ENCODE results near the gene POC1B. TPM values are rescaled to one million over a fixed set of nuclear protein-coding genes. Genes with fewer than 3 reads are reported as not detected.

POC1B gene
- total and polyA plus RNA-seq, 5 donors from 2014 or later = 22.1 to 38.0 (median 33.0) TPM

GRCh38 chr12:89373763-89374572, 151.9 kb downstream of the POC1B start:
- Mint-ChIP-seq H3K36me3 (no peaks in the 10 kb centered on the region), H3K27me3 (no peaks in the 10 kb centered on the region), H3K27ac (no peak overlapping the region), H3K4me1 (peaks cover 0 to 16% (median 4%) of the 10 kb centered on the region in 4 donors), H3K9me3 (no peaks in the 10 kb centered on the region), H3K4me3 (no peak overlapping the region)
- no peaks in the 10 kb centered on the region for H3K4me1 ChIP-seq (ENCODE audit: control insufficient read depth, insufficient read depth, low read length, poor library complexity, severe bottlenecking)
- ATAC-seq (ENCODE audit: low read depth in 2 of 2) = no peak
- H3K27ac ChIP-seq (ENCODE audit: insufficient read depth, low read length, poor library complexity, severe bottlenecking) = no peak overlapping the region
- no peak overlapping the region for H3K4me3 ChIP-seq (ENCODE audit: low read depth, low read length)
- no peaks in the 10 kb centered on the region for H3K27me3 ChIP-seq (ENCODE audit: control insufficient read depth, insufficient read depth, low read length)
- DNase-seq = no peak
- H3K9me3 ChIP-seq (ENCODE audit: control insufficient read depth in 2 of 2, low read length in 2 of 2) = no peaks in the 10 kb centered on the region
- no peaks in the 10 kb centered on the region for H3K36me3 ChIP-seq (ENCODE audit: control insufficient read depth, insufficient read depth, low read length)

DNA sequence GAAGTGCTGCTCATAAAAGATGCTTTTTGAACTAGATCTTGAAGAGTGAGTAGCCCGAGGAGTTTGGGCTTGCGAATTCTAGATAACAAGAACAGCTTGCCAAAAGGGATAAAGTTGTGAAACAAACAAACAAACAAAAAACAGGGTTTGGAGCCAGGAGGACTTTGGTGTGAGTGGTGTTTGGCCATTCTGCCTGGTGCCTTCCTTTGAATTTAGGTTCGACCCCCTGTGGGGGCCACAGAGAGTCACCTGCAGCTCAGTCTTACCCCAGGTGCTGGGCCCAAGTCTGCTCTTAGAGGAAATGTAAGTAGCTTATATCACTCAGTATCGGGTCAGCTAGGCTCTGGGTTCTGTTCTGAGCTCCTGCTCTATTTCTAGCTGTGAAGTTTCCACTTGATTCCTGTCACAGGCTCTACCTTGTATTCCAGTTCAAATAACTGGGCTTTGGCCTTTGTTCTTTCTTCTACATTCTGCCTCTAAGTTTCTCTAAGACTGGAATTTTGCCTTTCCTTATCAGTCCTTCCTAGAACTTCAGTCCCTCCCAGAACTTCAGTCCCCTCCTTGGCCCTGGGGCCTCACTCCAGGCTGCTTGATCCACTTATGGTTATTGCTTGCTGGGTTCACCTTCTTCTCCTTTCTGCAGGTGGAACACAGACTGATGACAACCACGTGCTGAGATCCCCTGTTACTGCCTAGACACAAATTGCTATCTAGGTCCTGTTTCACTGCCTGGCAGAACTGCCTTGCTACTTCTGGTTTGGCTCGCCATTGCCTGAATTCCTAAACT, 153.1 kb downstream of the POC1B start:
- Histone ChIP-seq H3K27ac (ENCODE audit: insufficient read depth, low read length, poor library complexity, severe bottlenecking) (no peak overlapping the region), H3K36me3 (ENCODE audit: control insufficient read depth, insufficient read depth, low read length) (no peaks in the 10 kb centered on the region), H3K9me3 (ENCODE audit: control insufficient read depth in 2 of 2, low read length in 2 of 2) (no peaks in the 10 kb centered on the region), H3K4me1 (ENCODE audit: control insufficient read depth, insufficient read depth, low read length, poor library complexity, severe bottlenecking) (no peaks in the 10 kb centered on the region), H3K4me3 (ENCODE audit: low read depth, low read length) (no peak overlapping the region), H3K27me3 (ENCODE audit: control insufficient read depth, insufficient read depth, low read length) (no peaks in the 10 kb centered on the region)
- Mint-ChIP-seq H3K4me3 (no peak overlapping the region), H3K27ac (peak overlapping the region in 1 of 3 donors; percentile 57), H3K36me3 (no peaks in the 10 kb centered on the region), H3K9me3 (no peaks in the 10 kb centered on the region), H3K27me3 (no peaks in the 10 kb centered on the region), H3K4me1 (peaks cover 0 to 16% (median 3%) of the 10 kb centered on the region in 4 donors)
- no peak for ATAC-seq (ENCODE audit: low read depth in 2 of 2)
- DNase-seq = no peak

GRCh38 chr12:89370850-89371249, 155.0 kb downstream of the POC1B start:
- no peaks in the 10 kb centered on the region for H3K36me3 Mint-ChIP-seq
- Histone ChIP-seq H3K4me3 (ENCODE audit: low read depth, low read length) (no peak overlapping the region), H3K27ac (ENCODE audit: insufficient read depth, low read length, poor library complexity, severe bottlenecking) (no peak overlapping the region), H3K36me3 (ENCODE audit: control insufficient read depth, insufficient read depth, low read length) (no peaks in the 10 kb centered on the region), H3K4me1 (ENCODE audit: control insufficient read depth, insufficient read depth, low read length, poor library complexity, severe bottlenecking) (no peaks in the 10 kb centered on the region), H3K9me3 (ENCODE audit: control insufficient read depth in 2 of 2, low read length in 2 of 2) (no peaks in the 10 kb centered on the region), H3K27me3 (ENCODE audit: control insufficient read depth, insufficient read depth, low read length) (no peaks in the 10 kb centered on the region)
- no peak for DNase-seq
- H3K27ac Mint-ChIP-seq = no peak overlapping the region
- peaks cover 0 to 11% (median 0%) of the 10 kb centered on the region in 4 donors for H3K4me1 Mint-ChIP-seq
- H3K4me3 Mint-ChIP-seq = no peak overlapping the region
- ATAC-seq (ENCODE audit: low read depth in 2 of 2) = no peak
- no peaks in the 10 kb centered on the region for H3K9me3 Mint-ChIP-seq
- no peaks in the 10 kb centered on the region for H3K27me3 Mint-ChIP-seq

DNA sequence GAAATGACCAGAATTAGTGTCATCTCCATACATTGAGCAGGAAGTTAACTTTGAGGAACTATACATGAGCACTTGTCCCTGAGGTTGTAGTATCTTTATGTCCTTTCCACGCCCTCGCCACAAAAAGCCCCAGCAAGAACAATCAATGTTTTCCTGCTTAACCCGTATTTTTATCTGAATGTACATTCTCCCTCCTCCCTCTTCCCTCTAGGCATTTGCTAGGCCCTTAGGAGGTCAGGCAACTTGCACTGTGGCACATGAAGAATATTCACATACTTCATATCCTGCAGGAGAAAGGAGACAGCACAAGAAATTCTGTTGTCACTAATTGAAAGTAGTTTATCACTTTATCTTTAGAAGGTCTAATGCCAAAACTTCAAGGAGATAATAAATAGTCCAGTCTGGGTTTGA, 155.4 kb downstream of the POC1B start:
- Histone ChIP-seq H3K27me3 (ENCODE audit: control insufficient read depth, insufficient read depth, low read length) (no peaks in the 10 kb centered on the region), H3K36me3 (ENCODE audit: control insufficient read depth, insufficient read depth, low read length) (no peaks in the 10 kb centered on the region), H3K4me3 (ENCODE audit: low read depth, low read length) (no peak overlapping the region), H3K27ac (ENCODE audit: insufficient read depth, low read length, poor library complexity, severe bottlenecking) (no peak overlapping the region), H3K9me3 (ENCODE audit: control insufficient read depth in 2 of 2, low read length in 2 of 2) (no peaks in the 10 kb centered on the region), H3K4me1 (ENCODE audit: control insufficient read depth, insufficient read depth, low read length, poor library complexity, severe bottlenecking) (no peaks in the 10 kb centered on the region)
- ATAC-seq (ENCODE audit: low read depth in 2 of 2) (no peak), DNase-seq (no peak)
- no peaks in the 10 kb centered on the region for H3K9me3 Mint-ChIP-seq
- H3K4me1 Mint-ChIP-seq = peaks cover 0 to 11% (median 0%) of the 10 kb centered on the region in 4 donors
- no peak overlapping the region for H3K27ac Mint-ChIP-seq
- H3K36me3 Mint-ChIP-seq = no peaks in the 10 kb centered on the region
- no peak overlapping the region for H3K4me3 Mint-ChIP-seq
- H3K27me3 Mint-ChIP-seq = no peaks in the 10 kb centered on the region

Other genes with a start within 250 kb of the POC1B start
- gene DUSP6, start 173.5 kb downstream of the POC1B start, total RNA-seq = 19.0 TPM
- 10 to 100 TPM in 3 of 4 donors, 1 to 10 TPM in 1; 8.8 to 27.1 (median 13.4) TPM for gene DUSP6, start 173.5 kb downstream of the POC1B start, polyA plus RNA-seq
- 8.8 TPM for gene GALNT4, start 1.3 kb downstream of the POC1B start, total RNA-seq
- 1 to 10 TPM; 5.0 to 8.1 (median 5.6) TPM for gene GALNT4, start 1.3 kb downstream of the POC1B start, polyA plus RNA-seq
- gene ATP2B1, start 182.8 kb upstream of the POC1B start, total RNA-seq = 189 TPM
- gene ATP2B1, start 182.8 kb upstream of the POC1B start, polyA plus RNA-seq = 10 to 100 TPM; 51.1 to 78.6 (median 66.4) TPM

Measured in CD4-positive, CD25-positive, alpha-beta regulatory T cell (primary cell).